Left lobe of liver (tissue), 2 donors: ENCODE results near the gene GPR37. TPM values are rescaled to one million over a fixed set of nuclear protein-coding genes. Genes with fewer than 3 reads are reported as not detected.

Source experiments
- ATAC-seq: fragments of 200-7000 bp; cut with Tn5 transposase; one replicate; pipeline ENCODE4 v1.9.1; 2020; ENCODE audit warnings: mild to moderate bottlenecking, moderate library complexity
- DNase-seq: peaks from one replicate; pipeline ENCODE4 v3.0.0-alpha.2; 2020; ENCODE audit warnings: low spot score
- total RNA-seq: library from RNA; stranded (reverse); gene quantifications from one replicate; pipeline ENCODE4 v1.2.1, GENCODE V29; 2021
- donor health status: DM: no; HTN: no; CAD: no; lungs with moderate emphysema.
- donor health status: DM: no; HTN: yes; CAD: no.

Gene GPR37
- total RNA-seq, 1 donor from 2014 or later: 14.2 TPM

- DNase-seq (no peak), ATAC-seq (no peak)
These were observed 27.0 kb downstream of the GPR37 start for GRCh38 chr7:124738639-124739038.

GRCh38 chr7:124737760-124738300, 27.8 kb downstream of the GPR37 start:
- no peak for ATAC-seq

GRCh38 chr7:124728610-124729009, 37.0 kb downstream of the GPR37 start:
- no peak for ATAC-seq

More at GRCh38 chr7:124737760-124738300, 27.8 kb downstream of the GPR37 start:
- DNase-seq: no peak

GRCh38 chr7:124724507-124725192, 40.9 kb downstream of the GPR37 start:
- peak; percentile 54 for DNase-seq
- peak; percentile 84 for ATAC-seq

More at GRCh38 chr7:124728610-124729009, 37.0 kb downstream of the GPR37 start:
- DNase-seq: no peak

- DNase-seq: no peak
These were observed 41.5 kb downstream of the GPR37 start for GRCh38 chr7:124724079-124724478.

GRCh38 chr7:124723012-124723411, 42.6 kb downstream of the GPR37 start:
- no peak for ATAC-seq
- DNase-seq: no peak

More at GRCh38 chr7:124724079-124724478, 41.5 kb downstream of the GPR37 start:
- peak; percentile 61 for ATAC-seq

GRCh38 chr7:124722292-124722691, 43.3 kb downstream of the GPR37 start:
- ATAC-seq: no peak
- DNase-seq: no peak

GRCh38 chr7:124720195-124720594, 45.4 kb downstream of the GPR37 start:
- DNase-seq: no peak

GRCh38 chr7:124718032-124718766, 47.4 kb downstream of the GPR37 start:
- peak; percentile 88 for ATAC-seq
- DNase-seq: no peak

More at GRCh38 chr7:124720195-124720594, 45.4 kb downstream of the GPR37 start:
- ATAC-seq: no peak

GRCh38 chr7:124716894-124717293, 48.7 kb downstream of the GPR37 start:
- no peak for ATAC-seq
- DNase-seq: no peak

- no peak for ATAC-seq
- no peak for DNase-seq
These were observed 52.5 kb downstream of the GPR37 start for GRCh38 chr7:124713086-124713485.

- ATAC-seq (no peak), DNase-seq (no peak)
These were observed 53.6 kb downstream of the GPR37 start for GRCh38 chr7:124712017-124712416.

GRCh38 chr7:124702385-124702784, 63.2 kb downstream of the GPR37 start:
- no peak for DNase-seq
- ATAC-seq: peak; percentile 24

GRCh38 chr7:124701955-124702354, 63.6 kb downstream of the GPR37 start:
- no peak for DNase-seq
- peak; percentile 89 for ATAC-seq

- ATAC-seq (no peak), DNase-seq (no peak)
These were observed 64.9 kb downstream of the GPR37 start for GRCh38 chr7:124700655-124701054.

GRCh38 chr7:124698964-124699363, 66.6 kb downstream of the GPR37 start:
- DNase-seq (no peak), ATAC-seq (no peak)

- ATAC-seq: no peak
These were observed 67.8 kb downstream of the GPR37 start for GRCh38 chr7:124697746-124698145.

More at GRCh38 chr7:124697746-124698145, 67.8 kb downstream of the GPR37 start:
- no peak for DNase-seq

Other genes with a start within 250 kb of the GPR37 start
- 7.4 TPM for gene POT1, start 164.0 kb upstream of the GPR37 start, total RNA-seq